Nucleus accumbens (tissue), 56 donors: ENCODE results near the gene ARPC5.

ENCODE experiments used
- DNase-seq, 56 donors: peaks; one replicate each; lab custom pipeline; 2025; lab: John Stamatoyannopoulos, UW

ARPC5 gene

DNA sequence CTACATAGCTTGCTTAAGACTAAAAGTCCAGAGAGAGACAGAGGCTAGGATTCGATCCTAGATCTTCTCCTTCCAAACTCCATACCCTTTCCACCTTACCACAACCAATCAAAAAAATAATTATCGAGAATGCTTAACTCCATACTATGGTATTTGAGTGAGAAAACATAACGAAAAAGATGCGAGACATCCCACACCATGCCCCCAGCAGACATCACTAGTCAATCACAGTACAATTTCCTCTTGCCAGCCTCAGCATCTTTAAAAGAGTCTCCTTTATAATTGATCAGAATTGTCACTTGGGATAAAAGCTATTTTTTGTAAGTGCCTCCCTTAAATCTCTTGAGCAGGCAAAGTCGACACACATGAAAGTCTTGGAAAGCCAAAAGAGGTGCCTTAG is 46.2 kb downstream of the ARPC5 start:
- DNase-seq: no peak

- DNase-seq: peak in 30 of 56 donors; percentile 9 to 71 (median 28)
Measured at GRCh38 chr1:183588827-183589226, 46.8 kb downstream of the ARPC5 start.

- no peak for DNase-seq
Measured at GRCh38 chr1:183586926-183587325, 48.7 kb downstream of the ARPC5 start.

- DNase-seq: no peak
Measured at GRCh38 chr1:183586455-183586854, 49.1 kb downstream of the ARPC5 start.

DNA sequence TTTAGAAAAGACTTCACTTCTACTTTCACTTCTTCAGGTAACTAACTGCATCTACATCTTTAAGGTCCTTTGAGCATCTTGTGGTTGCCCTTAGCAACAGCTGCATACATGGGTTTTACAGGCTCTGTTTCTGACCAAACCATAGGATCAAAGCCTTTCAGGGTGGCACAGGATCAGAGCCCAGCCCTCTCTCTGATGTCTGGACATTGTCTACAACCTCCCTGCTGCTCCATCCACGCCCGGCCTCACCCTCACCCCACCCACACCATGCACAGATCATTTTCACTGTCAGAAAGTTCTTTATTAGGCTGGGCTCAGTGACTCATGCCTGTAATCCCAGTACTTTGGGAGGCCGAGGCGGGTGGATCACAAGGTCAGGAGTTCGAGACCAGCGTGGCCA is 50.5 kb downstream of the ARPC5 start:
- no peak for DNase-seq

DNA sequence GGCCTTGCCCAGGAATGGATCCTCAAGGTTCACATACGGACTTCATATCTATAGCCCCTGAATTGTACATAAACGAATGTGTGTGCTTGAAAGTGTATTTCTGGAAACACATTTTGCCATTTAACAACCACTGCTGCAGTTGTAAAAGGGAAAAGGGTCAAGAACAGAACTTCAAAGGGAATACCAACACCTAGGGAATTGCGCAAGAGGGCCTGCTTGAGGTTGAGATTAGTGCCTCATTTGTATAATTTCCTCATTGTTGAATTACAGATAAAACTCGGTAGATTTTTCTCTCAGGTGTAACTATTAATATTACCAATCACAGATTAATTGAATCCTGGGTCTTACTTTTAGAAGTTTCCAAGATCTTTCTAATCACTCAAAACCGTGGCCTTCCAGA is 51.4 kb downstream of the ARPC5 start:
- no peak for DNase-seq

- DNase-seq: no peak
Measured at GRCh38 chr1:183583466-183583865, 52.1 kb downstream of the ARPC5 start.

GRCh38 chr1:183582021-183582713 is 53.4 kb downstream of the ARPC5 start:
- no peak for DNase-seq

- DNase-seq: peak in 1 of 56 donors; percentile 26
Measured at GRCh38 chr1:183580281-183580682, 55.3 kb downstream of the ARPC5 start.

DNA sequence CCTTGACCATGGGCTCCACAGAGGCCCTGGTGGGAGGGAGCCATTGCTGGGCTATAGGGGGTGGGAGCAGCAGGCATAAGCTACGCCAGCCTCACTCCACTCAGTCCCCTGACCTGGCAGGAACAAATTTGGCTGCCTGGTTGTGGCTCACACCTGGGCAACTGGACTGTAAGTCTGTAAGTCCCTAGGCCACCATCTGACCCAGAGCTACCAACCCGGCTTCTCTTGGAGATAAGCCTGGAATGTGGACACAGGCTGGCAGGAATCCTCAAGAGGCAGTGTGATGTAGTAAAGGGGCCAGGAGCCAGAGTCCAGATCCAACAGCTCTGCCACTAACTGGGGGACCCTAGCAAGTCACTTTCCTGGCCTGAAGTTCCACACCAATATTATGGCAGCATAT is 56.7 kb downstream of the ARPC5 start:
- no peak for DNase-seq

- no peak for DNase-seq
Measured at GRCh38 chr1:183577897-183578465, 57.6 kb downstream of the ARPC5 start.

GRCh38 chr1:183576537-183576936 is 59.0 kb downstream of the ARPC5 start:
- no peak for DNase-seq

- DNase-seq: no peak
Measured at GRCh38 chr1:183575606-183576005, 60.0 kb downstream of the ARPC5 start.

- no peak for DNase-seq
Measured at GRCh38 chr1:183572721-183573120, 62.9 kb downstream of the ARPC5 start.

DNA sequence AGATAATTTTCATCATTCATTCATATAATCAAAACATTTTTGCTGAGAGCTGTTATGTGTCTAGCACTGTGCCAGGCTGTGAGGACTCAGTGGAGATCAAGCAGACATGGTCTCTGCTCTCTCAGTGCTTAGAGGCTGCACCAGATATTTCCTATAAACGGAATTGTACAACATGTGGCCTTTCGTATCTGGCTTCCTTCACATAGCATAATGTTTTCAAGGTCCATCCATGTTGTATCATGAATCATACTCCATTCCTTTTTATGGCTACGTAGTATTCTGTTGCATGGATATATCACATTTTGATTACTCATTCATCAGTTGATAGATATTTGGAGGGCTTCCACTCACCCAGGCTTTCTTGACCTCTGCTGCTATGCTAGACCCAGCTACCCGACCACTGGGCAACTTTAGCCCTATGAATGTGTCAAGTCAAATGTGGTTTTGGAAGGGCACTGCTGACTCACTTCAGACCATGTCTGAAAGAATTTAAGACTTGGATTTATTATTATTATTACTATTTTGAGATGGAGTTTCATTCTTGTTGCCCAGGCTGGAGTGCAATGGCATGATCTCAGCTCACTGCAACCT is 63.8 kb downstream of the ARPC5 start:
- DNase-seq: no peak
